Measurements from ENCODE around the gene DNAJB8.

Gene DNAJB8

DNA sequence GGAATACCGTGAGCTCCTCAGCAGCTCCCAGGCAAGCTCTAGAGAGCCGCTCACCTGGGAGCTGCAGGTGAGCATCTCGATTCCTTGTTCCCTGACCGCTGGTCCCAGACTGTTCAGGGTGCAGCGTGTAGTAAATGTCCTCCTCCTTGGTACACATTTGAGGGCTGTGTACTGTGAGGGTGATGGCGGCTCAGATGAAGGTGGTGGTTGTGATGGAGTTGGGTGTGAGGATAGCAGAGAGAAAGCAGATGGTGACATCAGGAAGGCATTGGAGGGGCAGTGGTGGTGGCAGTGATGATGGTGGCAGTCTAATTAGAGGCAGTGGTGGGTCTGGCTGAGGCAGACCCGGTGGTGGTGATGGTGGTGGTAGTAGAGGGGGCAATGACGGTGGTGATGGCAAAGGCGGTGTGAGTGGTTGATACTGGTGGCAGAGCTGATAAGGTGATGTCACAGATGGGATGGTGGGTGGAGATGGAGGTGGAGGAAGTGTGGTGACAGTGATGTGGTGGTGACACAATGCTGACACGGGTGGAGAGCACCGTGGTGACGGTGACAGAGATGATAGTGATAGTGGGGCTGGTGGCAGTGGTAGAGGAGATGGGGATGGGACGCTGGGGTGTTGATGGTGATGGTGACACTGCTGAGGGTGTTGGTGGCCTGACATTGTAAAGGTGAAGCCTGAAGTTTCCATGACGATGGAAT, at the start of gene DNAJB8:
DNAJB8 (minus strand) TSS at position 51 of the 702 bp plus-strand sequence. CDS start 3,645 bp downstream, outside the sequence.
- no peak for DNase-seq (ENCODE audit: low read depth)

DNA sequence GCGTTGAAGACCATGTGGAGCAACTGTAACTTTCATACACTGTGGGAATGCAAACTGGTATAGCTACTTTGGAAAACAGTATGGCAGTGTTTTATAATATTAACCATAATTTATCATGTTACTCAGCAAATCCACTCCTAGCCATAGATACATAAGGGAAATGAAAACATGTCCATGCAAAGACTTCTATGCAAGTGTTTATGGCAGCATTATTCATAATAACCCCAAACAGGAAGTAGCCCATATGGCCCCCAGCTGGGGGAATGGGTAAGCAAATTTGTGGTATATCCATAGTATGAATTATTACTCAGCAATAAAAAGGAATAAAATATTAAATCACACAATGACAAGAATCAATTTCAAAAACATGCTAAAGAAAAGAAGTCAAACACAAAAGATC, 49.3 kb upstream of the DNAJB8 start:
- no peak for DNase-seq (ENCODE audit: low read depth)

DNA sequence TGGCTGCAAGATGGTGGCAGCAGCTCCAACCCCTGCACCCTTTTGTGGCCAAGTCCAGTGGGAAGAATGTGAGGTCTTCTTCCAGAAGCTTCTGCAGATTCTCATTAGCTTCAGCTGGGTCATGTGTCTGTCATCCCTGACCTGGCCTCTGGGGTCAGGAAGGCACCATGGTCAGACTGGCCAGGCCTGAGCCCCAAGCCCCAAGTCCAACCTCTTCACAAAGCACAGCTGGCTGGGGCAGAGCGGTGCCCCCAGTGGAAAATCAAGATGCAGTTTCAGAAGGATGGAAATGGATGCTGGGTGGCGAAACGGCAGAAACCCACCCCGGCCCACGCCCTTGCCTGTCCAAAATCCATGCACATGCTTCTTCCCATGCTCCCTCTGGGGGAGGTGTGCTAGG, 42.2 kb upstream of the DNAJB8 start:
- no peak for DNase-seq (ENCODE audit: low read depth)

DNA sequence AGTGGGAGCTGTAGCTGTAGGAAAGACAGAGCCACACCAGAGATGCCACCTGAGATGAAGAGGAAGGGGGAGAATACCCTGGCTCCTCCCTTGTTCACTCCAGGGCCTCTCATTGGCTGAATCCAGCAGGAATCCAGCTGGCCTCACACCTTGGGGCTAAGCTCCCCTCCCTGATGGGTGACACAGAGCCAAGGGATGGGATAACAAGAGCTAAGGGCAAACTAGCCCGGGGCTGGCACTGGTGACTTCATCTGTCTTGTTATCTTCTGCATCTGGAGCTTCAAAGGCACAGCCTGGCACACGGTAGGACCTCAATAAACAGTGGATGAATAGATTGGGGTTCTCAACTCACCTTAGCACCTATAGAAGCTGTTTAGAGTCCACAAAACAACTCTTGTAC, 40.1 kb upstream of the DNAJB8 start:
- DNase-seq (ENCODE audit: low read depth), result no peak

DNA sequence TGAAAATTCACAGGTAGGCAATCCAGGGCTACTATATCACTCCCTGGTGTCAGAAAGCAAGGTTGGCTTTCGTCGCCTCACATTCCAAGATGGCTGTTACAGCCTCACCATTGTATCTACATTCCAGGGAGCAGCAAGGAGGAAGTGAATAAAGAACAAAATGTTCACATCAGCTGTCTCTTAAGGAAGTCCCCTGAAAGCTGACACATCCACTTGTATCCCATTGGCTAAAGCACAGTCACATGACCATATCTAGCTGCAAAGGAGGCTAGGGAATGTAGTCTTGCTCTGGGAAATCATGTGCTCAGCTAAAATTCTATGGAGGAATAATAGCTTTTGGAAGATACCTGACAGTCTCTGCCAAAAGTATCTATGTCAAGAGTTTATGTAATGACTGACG, 39.1 kb upstream of the DNAJB8 start:
- DNase-seq (ENCODE audit: low read depth), result no peak

DNA sequence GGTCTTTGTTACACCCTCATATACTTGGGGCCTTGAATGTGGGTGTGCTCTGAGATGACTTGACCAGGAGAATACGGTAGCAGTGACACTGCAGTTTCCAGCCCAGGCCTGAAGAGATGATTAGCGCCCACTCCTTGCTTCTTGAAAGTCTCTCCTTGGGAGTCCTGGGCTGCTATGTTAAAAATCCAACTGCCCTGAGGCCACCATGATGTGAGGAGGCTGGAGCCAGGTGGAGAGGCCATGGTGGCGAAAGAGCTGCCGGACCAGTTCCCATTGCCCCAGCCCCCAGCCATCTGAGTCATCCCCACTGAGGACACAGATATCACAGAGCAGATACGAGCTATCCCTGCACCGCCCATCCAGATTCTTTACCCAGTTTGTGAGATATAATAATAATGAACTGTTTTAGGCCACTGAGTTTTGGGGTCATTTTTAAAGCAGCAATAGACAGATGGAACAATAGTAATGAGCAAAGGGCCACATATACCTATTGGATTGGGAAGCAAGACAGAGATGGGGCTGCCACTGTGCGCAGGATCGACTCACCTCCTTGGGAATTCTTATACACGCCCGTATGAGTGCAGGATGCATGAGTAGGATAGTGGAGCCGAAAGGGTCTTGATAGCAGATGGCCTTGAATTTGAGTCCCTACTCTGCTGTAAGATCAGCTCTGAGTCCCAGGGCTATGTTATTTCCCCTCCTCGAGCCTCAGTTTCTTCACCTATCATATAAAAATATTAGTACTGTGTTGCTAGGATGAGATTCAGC, 38.5 kb upstream of the DNAJB8 start:
- DNase-seq (ENCODE audit: low read depth), result no peak

DNA sequence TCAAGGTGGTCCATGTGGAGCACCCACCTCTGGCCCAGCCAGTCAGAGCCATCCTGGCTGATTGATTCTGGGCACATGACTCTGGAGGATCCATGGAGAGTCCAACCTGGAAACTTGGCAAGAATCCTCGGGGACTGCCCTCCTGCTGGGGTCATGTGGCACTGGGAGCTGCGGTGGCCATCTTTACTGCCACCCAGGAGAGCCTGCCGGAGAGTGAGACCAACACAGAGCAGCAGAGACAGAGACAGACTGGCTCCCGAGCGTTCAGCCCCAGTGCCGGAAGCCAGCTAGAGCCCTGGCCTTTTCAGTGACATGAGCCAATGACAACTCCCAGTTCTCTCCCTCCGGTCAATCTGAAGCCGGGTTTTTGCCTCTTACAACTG, 37.8 kb upstream of the DNAJB8 start:
- no peak for DNase-seq (ENCODE audit: low read depth)

DNA sequence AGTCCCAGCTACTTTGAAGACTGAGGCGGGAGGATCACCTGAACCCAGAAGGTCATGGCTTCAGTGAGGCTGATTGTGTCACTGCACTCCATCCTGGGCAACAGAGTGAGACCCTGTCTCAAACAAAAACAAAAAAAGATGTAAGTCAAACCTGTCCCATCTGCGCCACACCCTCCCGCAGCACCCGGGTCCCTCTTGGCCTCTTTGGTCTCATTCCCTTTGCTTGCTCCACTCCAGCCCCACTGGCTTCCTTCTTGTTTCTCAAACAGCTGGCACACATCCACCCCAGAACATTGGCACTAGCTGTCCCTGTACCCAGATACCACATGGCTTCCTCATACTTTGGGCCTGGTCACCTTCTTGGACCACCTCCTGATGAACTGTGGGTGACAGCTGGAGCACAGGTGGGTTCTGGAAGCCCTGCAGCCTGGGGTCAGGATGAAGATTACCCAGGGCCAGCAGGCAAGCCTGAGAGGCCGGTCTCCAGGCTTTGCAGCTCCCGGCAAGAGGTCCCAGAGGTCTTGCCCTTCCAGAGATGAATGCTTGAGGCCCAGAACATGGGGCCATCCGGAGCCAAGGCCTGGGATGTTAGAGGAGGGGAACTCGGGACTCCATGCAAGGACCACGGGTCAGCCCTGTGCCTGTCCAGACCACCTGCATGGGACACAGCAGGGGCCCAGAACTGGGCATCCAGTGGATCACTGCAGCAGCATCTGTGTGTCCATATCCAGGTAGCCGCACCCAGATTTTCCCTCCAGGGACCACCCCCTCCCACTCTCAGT, 37.3 kb upstream of the DNAJB8 start:
- DNase-seq (ENCODE audit: low read depth), result no peak

DNA sequence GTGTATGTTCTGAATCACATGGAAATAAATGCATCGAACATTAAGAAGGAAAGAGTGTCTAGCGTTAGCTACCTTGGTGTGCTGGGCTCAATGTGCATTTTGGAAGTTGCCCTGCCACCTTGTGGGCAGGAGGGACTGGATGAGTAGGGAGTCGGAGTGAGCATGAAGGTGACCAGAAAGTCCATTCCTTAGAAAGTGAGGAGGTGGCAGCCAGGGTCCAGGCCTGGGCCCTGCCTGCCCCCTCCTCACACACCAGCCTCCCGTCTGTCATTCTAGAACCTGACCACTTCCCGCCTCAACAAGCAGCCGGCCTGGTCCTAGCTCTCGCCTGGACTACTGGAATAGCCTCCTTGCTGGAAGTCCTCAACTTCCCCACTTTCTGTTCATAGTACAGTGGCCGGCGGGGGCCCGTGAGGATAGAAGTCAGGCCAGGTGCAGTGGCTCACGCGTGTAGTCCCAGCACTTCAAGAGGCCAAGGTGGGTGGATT, 36.5 kb upstream of the DNAJB8 start:
- no peak for DNase-seq (ENCODE audit: low read depth)

DNA sequence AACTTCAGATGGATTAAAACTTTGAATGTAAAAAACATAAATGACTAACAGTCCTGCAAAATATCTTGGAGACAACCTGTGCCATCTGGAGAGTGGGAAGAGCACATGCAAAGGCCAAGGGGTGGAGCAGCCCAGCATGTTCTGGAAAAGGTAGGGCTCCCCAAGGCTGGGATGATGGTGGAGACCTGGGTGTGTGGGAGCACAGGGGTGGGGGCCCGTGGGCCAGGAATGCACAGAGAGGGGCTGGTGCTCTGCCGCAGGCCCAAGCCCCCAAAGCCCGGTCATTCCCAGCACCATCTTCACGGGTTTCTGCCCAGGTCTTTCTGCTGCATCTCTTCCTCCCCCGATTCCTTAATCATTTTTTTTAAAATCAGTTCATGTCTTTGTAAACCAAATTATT, 36.0 kb upstream of the DNAJB8 start:
- DNase-seq (ENCODE audit: low read depth), result no peak

DNA sequence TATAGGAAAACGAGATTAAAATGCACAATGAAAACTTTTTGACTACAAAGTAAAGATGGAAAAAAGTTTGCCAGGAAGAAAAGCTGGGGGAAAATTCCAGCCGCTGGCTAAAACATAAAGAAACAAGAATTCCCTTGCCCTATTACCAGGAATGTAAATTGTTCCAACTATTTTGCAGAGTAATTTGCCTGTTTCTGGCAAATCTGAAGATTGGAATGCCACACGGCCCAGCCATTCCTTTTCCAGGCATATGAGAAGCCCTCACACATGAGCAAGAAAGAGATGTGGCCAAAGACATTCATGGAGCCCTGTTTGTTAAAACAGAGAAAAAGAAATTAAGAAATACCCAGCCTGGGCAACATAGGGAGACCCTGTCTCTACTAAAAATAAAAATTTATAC, 34.7 kb upstream of the DNAJB8 start:
- DNase-seq (ENCODE audit: low read depth), result no peak

DNA sequence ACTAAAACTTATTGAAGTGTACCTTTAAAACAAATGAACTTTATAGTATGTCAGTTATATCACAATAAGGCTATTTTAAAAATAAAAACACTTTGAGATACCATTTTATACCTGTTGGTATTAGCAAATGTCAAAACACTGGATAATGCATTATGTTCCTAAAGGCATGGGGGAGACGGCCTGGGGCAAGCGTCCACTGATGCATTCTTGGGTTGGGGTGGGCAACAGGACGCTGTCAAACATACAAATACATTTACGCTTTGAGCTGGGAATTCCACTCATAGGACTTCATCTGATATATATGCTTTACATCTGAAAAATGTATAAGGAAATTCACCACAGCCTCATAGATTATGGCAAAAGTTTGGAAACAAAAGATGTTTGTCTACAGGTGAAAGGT, 33.9 kb upstream of the DNAJB8 start:
- no peak for DNase-seq (ENCODE audit: low read depth)

DNA sequence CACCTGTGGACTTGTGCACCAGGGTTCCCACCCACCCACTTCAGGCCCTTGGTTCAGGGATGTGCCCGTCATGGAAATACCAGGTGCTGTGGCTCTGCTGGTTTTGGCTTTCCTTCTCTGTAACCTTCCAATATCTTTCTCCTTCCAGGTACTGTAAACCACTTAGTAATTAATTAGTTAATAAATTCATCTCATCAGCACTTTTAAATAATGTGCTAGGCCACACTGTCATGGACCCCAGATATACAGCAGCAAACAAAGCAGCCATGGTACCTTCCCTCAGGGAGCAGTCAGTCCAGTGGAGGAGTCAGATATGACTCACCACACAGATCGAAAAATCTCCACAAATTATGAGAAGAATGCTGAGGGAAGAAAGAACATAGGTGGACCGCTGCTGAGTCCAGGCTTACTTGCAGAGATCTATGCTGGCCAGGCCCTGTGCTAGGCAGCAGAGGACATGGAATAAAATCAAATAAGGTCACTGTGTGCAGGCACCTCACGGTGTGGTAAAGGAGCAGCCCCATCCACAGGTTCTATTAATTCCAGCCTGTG, 33.1 kb upstream of the DNAJB8 start:
- DNase-seq (ENCODE audit: low read depth), result no peak

DNA sequence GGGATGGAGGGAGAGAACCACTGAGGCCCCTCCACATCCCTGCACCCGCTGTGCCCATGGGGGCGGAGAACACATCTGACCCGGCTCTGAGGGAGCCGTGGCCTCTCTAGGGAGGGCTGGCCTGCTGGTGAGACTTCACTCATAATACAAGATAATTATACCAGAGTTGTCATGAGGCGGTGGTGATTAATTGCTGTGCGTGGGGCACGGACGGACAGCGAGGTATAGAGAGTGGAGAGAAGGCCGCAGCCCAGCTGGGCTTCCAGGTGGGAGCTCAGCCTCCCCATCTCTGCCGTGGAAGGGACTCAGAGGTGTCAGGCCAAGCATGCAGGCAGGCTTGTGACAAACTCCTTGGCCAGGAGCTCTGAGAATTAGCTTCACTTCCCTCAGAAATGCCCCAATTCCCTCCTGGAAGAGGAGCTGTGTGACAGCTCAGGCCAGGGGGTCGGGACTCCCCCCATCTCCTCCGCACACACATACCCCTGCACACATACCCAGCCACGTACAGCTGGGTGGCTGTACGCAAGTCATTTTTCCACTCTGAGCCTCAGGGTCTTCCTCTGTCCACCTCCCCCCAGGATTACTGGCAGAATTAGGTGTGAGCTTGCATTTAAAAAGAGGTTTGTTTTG, 32.3 kb upstream of the DNAJB8 start:
- no peak for DNase-seq (ENCODE audit: low read depth)

DNA sequence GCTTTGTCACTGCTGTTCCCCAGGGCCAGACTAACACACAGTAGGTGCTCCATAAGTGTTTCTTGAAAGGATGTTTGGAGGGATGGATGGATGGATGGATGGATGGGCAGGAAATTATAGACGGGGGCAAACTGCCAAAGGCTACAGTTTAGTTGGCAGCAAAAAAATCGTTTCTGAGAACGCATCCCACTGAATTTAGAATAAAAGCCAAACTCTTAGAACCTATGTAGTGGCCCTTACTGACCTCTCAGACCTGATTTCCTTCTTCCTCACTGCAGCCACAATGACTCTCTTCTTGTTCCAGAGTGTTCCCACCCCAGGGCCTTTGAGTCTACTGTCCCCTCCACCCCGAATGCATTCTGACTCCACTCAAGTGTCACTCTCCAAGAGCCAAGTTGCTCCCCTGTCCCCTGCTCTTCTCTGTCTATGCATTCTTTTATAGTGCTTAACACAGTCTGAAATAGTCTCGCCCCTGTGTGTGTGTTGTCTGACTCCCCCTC, 31.5 kb upstream of the DNAJB8 start:
- no peak for DNase-seq (ENCODE audit: low read depth)

DNA sequence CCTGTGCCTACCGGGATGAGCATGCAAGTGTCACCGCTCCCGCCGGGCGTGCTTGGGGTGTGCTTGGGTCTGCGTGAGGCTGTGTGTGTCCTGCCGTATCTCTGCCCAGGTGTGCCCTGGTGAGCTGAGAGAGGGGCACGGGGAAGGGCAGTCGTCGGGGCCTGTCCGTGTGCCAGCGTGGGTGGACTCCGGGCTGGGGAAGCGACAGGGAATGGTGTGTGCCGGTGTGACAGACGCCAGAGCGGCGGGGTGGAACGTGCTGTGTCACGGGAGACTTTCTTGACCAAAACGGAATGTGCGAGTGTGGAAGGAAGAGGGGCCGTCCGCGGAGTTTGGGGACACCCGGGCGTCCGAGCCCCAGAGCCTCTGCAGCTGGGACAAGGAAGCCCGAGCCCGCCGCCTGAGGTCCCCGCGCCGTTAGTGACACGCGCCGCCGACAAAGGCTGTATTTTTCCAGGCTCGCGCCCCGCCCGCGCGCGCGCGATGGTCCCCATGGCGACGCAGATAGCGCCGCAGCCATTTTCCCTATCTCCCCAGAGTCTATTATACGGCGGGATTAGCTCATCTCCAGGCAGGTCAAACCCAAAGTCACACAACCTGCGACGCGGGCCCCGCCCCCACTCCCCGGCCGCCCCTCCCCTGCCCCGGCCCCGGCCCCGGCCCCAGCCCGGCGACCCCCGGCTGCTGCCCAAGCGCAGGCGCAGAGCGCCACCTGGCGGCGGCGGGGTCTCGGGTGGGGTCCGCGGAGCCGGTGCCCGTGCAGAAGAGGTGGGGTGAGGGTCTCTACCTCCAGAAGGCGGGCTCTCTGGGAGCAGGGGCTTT, 30.8 kb upstream of the DNAJB8 start:
- peak; percentile 54 for DNase-seq (ENCODE audit: low read depth)

DNA sequence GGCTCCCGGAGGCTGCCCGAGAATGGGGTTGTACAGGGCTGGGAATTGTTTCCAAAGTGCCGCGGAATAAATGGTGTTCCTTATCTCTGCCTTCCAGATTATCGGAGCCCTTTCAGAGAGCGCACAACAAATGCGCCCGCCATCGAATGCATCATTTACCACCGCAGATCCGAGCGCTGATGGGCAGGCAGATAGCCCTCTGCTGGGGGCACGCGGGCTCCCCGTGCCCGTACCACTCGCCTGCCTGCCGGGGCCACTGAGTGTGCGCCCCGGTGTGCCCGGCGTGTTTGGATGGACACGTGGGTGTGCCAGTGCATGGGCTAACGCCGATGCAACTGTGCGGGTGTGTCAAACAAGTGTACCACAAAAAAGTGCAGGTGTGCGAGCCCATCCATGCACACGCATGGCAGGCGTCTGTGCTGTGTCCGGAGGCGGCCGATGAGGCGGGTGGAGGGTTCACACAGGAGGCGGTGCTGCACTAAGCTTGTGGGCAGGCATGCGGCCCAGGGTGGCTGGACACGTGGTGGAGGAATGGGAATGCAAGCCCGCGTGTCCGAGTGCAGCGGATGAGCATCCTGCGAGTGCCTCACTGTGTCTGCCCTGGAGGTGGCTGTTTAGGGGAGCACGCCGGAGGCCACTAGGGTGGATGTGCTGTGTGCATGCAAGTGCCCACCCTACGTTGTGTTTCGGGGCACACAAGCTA, 30.1 kb upstream of the DNAJB8 start:
- no peak for DNase-seq (ENCODE audit: low read depth)

DNA sequence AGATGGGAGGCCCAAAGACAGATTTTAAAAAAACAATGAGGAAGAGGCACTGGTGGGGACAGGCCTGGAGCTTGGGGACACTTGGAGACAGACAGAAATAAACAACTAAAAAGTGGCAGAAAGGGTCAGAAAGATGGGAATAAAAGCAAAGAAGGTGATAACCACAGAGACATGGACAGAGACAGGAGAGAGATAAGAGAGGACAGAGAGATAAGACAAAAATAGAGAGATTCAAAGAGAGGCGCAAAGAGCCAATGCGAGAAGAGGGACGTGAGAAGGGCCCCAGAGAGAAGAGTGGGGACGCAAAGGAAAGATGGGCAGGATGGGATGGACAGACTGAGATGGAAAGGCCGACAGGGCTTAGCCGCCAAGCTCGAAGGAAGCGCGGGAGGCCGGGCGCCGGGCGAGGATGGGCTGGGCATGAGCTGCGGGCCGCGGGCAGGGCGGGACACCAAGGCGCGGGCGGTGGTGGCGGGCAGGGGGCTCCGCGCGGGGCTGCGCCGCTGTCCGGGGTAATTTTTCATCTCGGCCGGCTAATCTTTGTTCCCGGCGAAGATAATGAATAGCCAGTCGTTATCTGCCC, 29.4 kb upstream of the DNAJB8 start:
- DNase-seq (ENCODE audit: low read depth), result no peak

DNA sequence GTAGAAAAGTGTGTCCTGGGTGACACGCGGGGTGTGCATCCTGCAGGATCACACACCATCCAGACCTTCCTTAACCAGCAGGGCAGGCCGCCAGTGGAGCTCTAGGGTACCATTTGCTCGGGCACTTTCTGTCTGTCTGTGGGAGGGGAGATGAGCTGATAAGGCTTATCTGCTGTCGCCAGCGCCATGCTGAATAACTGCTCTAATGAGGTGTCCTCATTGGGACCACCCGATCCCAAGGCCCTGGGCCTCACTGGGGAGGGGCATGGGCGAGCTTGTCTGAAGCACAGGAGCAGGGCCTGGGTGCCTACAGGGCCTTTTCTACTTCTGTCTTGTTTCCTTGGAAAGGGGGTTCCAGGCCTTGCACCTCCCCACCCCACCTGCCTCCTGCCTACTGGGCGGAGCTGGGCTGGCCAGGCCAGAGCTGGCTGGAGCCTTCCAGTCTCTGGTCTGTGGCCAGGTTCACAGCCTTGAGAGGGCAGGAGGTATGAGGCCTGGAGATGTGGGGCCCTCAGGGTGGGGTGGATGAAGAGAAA, 28.8 kb upstream of the DNAJB8 start:
- no peak for DNase-seq (ENCODE audit: low read depth)

DNA sequence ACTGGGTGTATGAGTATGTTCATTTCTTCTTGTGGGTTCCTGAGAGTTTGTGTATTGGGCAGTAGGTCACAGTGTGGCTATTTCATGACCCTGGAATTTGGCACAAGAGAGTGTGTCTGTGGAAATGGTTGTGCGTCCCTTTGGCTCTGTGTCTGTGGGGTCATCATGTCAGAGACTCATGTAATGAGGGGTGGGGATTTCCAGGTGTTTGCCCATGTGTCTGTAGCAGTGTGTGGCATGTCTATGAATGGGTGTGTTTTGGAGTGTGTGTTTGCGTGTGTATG, 27.6 kb upstream of the DNAJB8 start:
- DNase-seq (ENCODE audit: low read depth), result no peak
